NCI-H748 treated with DMSO at 0.1 percent for 48 hours (cell line): ENCODE data around the gene RYR2.
"Not testable (repeated sequence)": the region's sequence is repeated elsewhere in the genome, so short reads cannot be mapped to it uniquely, and the experiment has no call there.

Experiments used
- DNase-seq: peaks from one replicate; lab custom pipeline; 2025; lab: John Stamatoyannopoulos, UW

The RYR2 gene

DNA sequence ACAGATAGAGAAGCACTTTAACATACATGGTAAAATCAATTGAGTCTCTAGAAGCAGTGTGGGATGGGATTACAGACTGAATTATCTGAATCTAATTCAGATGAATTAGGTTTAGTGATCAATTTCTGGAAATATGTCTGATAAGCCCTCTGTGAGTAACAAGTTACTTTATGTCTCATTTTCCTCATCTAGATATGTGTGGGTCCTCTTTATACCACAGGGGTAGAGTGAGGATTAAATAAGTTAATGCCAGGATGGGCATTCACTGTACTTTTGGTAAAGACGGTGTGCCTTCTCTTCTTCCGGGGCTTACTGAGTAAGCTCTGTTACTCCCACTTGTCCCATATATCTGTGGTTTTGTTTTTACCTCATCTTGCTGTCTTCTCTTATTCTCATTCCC is 225.8 kb downstream of the RYR2 start:
- no peak for DNase-seq

DNA sequence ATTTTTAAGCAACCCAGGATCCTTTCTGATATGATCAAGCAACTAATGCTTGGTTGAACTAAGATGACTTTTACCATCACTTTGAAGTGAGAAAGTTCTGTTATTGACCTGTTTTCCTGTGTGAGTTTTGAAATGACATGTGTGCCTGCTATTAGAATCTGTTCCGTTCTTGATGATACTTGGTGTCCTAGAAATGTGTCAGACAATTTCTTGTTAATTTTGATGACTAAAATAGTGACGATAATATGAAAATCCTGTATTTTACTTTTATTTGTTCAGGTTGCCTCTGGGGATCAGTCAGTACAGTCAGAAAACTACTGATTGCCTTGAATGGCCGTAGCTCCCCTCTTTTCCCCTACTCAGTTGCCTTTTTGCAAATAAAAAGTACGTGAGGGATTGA is 228.0 kb downstream of the RYR2 start:
- no peak for DNase-seq

DNA sequence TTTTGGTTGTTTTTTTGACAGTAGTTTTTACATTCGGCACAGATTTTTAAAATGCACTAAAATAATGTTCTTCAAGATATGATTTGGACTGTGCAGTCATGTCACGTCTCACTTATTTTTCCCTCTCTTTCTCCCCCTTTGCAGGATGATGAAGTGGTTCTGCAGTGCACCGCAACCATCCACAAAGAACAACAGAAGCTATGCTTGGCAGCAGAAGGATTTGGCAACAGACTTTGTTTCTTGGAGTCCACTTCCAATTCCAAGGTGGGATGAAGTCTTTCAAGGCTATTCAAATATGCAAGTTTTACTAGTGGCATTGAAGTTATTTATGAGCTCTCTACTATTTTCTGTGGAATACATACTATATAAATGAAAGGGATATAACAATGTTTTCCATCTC is 228.4 kb downstream of the RYR2 start:
- no peak for DNase-seq

DNA sequence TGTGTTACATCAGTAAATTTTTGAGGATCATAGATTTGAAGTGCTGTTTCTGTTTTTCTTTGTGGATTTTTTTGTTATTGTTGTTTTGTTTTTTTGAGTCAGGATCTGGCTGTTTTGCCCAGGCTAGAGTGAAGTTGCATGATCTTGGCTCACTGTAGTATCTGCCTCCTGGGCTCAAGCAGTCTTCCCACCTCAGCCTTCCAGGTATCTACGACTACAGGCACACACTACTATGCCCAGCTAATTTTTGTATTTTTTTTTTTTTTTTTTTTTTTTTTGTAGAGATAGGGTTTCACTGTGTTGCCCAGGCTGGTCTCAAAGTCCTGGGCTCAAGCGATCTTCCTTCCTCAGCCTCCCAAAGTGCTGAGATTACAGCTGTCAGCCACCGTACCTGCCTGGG is 236.0 kb downstream of the RYR2 start:
- DNase-seq = not testable (repeated sequence)

DNA sequence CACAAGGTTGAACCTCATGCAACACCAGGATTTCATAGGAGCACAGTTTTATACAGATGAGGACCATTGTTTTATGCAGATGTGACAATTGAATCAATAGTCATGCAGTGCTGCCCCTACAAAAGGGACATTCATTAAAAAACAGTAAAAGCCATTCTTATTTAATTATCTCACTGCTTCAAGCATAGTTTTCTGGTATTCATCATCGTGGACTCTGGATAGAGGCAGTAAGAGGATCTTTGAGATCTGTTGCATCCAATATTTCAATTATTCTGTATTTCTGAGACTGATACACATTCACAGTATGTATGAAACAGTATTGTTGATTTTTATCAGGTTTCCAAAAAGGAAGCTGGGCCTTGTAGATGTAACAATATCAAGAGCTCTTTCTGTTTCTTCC is 237.6 kb downstream of the RYR2 start:
- DNase-seq = no peak

DNA sequence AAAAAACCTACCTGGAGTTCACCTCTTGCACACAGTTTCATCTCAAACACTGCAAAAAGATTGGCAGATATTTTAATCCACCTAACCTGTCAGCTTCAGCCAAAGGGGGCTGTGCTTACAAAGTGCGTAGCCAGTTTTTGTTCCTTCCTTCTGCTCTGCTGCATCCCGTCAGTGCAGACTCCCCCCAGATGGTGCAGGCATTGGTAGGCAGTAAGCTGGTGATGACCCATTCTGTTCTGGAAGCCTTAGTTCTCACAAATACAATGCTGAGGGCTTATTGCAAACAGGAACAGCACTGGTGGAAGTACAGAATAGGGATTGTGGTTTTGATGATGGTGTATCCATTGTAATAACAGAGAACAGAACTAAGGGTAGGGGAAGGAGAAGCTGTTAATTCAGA is 239.5 kb downstream of the RYR2 start:
- DNase-seq = no peak

DNA sequence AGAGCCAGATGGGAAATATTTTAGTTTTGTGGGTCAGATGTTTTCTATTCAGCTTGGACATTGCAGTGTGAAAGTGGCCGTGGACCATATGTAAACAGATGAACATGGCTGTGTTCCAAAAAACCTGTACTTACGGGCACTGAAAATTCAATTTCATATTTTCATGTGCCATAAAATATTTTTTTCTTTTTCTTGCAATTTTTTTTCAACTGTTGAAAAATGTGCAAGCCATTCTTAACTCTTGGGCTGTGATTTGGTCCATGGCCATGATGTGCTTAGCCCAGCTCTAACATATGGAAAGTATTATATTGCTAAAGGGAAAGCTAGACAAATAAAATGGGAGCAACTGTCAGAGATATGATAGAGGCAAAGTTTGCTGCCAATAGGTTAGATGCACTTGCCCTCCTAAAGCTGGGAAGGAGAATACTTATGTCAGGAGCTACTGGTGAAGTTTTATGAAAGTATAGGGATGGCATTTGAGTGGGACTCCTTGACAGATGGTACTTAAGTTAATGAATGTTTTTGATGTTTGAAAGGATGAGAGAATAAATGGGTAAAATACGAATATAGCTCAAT is 240.3 kb downstream of the RYR2 start:
- no peak for DNase-seq

DNA sequence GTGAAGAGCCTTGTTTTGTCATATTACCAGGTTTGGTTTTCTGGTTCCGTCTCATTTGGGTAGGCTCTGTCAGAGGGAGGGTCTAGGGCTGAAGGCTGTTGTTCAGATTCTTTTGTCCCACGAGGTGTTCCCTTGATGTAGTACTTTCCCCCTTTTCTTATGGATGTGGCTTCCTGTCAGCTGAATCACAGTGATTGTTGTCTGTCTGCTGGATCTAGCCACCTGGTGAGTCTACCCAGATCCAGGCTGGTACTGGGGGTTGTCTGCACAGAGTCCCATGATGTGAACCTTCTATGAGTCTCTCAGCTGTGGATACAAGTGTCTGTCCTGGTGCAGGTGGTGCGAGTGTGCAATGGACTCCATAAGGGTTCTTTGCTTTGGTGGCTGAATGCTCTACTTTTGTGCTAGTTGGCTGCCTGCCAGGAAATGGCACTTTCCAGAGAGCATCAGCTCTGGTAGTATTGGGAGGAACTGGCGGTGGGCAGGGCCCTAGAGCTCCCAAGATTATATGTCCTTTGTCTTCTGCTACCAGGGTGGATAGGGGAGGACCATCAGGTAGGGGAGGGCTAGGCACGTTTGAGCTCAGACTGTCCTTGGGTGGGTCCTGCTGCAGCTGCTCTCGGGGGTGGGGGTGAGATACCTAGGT is 246.0 kb downstream of the RYR2 start:
- peak; percentile 8 for DNase-seq

DNA sequence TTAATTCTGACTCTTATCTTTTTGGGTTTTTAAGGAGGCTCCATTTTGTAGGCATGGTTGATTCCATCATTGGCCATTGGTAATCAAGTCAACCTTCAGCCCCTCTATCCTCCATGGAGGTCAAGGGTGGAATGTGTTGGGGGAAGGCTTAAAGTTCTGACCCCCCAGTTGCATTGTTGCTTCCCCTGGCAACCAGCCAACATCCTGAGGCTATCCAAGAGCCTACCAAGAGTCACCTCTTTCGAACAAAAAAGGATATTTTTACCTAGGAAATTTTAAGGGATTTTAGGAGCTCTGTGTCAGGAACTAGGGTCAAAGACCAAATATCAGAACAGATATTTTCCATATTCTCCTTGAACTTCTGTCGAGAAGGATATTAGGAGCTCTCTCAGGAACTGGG is 251.8 kb downstream of the RYR2 start:
- DNase-seq = no peak

DNA sequence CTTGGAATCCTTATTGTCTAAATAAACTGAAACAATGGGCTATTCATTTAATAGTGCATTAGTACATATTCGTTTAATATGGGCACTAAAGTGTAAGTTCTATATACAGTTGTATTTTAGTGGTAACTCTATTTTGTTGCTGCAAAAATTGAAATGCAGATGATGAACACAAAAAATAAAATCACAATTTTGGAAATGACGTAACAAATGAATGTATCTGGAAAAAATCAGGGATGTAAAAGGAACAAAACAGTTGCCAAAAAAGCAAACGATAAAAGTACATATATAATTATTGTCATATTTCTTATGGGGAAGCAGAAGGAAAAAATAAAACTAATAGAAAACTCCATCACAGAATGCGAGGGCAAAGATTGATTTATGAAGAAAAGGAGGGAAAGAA is 254.9 kb downstream of the RYR2 start:
- DNase-seq = no peak

DNA sequence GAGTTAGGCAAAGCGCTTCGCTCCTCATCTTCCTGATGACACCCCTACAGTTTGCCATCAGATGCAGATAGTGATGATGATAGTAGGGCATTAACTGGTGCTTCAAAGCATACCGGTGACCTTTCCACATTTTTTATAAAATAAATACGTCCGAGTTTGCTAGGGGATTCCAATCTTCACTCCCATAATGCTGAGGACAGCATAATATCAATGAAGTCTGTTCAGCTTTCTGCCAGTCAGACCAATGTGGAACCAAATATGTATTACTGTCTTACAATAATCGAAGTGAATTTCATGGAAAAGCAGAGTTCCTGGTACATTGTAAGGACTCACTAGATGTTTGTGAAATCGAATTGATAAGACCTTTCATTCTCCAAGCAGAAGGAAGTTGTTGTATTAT is 258.7 kb downstream of the RYR2 start:
- no peak for DNase-seq

DNA sequence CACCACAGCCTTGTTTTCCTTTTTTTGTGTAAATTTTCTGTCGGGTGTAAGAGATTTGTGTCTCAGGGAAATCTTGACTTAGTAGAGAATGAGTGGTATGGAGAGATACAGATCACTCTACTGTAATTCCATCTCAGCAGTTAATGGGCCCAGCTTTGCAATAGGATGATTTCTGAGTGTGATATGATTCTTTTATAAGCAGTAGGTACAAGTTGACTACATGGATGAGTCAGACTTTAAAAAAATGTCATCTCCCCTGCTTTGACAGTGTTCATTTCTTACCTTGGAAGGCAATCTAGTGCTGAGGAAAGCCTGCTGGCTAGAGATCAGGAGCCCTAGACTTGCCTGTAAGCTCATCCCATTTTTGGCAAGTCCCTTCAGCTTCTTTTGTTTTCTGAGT is 261.9 kb downstream of the RYR2 start:
- DNase-seq = no peak

DNA sequence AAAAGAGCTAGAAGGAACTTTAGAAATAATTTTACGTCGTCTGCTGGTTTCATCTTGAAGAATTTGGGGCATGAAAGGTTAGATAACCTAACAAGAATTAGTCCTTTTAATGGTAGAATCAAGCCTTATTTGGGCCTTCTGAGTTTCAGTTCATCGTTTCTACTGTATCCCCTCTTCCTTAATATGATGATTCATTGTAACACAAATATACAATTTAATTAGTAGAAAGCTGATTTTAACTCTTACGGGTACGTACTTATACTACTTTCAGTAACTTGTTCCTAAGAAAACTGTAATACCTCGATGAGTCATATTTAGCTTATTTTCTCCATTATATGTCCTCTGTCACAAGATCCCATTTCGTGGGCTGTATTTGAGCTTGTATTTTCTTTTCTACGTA is 264.7 kb downstream of the RYR2 start:
- no peak for DNase-seq

DNA sequence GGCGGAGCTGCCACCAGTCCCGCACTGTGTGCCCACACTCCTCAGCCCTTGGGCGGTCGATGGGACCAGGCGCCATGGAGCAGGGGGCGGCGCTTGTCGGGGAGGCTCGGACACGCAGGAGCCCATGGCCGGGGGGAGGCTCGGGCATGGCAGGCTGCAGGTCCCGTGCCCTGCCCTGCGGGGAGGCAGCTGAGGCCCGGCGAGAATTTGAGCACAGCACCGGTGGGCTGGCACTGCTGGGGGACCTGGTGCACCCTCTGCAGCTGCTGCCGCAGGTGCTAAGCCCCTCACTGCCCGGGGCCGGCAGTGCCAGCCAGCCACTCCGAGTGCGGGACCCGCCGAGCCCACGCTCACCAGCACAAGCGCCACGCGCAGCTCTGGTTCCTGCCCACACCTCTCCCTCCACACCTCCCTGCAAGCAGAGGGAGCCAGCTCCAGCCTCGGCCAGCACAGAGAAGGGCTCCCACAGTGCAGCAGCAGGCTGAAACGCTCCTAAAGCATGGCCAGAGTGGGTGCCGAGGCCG is 267.7 kb downstream of the RYR2 start:
- no peak for DNase-seq

DNA sequence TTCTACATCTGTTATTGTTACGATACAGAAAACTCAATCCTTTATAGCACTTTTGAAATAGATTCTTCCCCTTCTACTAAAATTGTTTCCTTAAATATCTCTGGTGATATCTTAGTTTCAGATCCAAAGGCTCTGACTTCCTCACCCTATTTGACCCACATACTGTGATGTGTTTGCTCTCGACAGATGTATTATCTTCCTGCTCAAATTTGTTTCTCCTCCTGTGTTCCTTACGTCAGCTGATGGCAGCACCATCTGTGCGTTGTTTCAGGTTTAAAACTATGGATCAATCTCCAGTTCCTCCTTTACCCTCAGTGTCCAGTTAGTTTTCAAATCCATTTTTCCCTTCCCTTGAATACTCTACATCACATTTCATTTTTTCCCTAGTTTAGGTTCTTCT is 274.4 kb downstream of the RYR2 start:
- DNase-seq = no peak

DNA sequence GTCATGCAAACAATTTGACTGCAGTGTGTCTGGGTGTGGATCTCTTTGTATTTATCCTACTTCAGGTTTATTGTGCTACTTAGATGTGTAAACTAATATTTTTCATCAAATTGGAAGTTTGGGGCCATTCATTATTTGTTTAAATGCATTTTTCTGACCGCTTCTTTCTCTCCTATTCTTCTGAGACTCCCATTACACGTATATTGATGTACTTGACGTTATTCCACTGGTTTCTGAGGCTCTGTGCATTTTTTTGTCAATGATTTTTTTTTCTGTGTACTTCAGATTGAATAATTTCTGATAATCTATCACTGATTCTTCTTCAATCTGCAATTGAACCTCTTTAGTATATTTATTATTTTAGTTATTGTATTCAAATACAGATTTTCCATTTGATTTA is 276.8 kb downstream of the RYR2 start:
- DNase-seq = no peak

DNA sequence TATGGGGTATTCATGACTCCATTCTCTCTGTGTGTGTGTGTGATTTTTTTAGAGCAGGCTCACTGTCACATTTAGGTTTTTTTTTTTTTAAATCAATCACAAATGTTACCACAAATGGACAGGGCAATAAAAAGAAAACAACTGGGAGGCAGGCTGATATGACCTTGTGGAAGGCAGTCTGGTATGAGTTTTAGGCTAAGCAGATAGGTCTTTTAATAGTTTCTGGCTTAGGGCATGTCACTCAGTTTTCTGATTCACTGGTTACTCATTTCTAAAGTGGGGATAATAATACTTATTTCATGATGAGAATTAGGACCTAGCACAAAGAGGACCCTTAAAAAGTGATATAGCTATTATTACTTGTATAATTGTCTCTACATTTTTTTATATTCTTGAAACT is 278.9 kb downstream of the RYR2 start:
- DNase-seq = no peak

DNA sequence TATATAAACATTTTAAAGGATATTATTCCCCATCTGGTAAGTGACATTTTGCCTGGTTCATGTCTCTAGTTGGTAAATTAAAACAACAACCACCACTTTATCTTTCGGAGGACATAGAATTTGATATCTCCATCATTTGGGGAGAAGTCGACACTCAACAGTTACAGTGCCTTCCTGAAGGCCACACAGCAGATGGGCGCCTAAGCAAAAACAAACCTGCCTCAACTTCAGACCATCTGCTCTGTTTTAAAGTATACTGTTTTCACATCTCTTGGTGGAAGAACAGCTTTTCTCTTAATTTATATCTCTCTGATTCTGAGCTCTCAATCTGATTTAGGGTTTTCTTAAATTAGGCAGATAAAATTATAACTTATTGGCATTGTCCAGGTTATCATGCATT is 282.2 kb downstream of the RYR2 start:
- no peak for DNase-seq

DNA sequence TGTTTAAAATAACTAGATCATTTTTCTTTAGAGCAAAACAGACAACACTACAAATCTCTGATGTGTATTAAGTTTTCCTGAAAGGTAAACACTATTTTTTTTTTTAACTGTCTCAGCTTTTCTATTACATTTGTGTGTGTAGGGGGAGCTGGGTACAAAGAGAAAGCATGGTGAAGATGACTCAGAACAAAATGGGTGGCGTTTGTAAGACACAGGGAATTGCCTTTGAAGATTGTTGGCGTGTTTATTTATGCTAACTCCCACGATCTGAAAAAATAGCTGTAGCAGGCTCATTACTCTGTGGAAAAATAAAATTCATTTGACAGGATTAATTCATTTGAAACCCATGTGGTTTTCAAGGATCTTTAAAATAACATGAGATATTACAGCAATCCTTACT is 285.1 kb downstream of the RYR2 start:
- no peak for DNase-seq

DNA sequence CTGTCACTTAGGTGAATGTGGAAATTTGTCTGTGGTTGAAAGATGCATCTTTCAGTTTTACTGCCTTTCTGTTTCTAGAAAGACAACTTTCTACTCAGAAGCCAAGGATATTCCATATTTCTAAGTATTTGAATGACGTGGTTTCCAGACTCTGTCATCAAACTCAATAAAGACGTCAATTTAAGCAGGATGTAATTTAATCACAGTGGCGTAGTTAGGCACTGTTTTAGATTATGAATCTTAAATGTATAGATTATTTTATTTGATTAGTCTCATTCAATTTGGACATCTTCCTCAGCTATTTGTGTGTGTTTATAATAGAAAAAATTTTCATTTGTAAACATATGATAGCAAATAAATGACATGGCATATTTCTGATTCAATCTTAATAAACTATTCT is 298.9 kb downstream of the RYR2 start:
- no peak for DNase-seq

DNA sequence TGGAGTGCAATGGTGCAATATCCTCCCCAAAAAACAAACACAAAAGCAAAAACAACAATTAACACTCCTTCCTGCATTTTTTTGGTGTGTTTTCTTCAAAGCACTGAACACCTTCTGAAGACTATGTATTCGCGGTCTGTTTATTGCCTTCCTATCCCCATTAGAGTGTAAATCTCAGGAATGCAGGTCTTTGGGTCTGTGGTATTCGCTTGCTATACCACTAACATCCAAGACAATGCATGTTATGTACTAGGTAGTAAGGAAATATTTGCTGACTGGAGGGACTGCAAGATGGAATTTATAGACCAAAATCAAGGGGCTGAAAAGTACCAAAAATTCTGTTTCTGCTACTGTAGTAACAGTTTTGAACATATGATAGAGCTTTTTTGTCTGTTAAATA is 299.4 kb downstream of the RYR2 start:
- DNase-seq = no peak

DNA sequence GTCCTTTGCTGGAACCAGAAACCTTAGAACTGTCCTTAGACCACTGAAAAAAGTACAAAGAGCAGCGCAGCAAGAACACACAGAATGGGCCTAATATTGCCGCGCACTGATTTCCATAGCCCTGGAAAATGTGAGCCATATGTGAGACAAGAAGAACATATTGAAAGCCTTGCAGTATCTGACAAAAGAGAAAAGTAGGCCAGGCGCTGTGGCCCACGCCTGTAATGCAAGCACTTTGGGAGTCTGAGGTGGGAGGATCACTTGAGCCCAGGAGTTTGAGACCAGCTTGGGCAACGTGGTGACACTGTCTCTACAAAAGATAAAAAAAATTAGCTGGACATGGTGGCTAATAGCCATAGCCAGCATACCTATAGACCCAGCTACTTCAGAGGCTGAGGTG is 300.7 kb downstream of the RYR2 start:
- no peak for DNase-seq

DNA sequence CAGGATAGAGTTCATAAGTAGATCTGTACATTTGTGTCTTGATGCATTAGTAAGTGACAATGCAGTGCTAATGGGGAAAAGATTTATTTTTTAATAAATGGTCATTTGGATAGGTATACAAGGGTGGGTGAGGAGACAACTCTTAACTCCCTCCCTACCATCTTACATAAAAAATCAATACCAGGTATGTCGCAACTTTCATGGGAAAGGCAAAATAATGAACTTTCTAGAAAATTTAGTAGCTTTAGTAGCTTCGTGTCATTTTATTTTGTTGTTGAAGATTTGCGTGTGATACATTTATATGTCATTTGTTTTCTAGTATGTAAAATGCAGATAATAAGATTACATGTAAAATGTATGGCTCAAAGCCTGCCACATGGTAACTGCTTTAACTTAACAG is 310.8 kb downstream of the RYR2 start:
- DNase-seq = no peak

DNA sequence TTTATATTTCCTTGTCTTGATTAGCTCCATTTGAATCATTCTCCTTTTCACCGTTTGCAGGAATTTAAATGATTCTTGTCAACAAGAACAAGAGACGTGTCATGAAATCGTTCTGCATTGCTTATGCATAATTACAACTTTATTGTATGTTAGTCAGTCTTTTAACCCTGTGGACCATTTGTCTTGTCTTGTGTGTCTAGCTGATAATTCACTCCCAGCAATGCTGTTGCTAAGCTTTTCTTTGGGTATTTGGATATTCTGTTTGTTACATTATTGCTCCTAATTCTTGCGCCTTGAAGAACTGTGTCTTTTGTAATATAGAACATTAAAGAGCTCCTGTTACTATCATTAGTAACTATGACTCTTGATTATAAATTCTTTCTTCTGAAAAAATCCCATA is 311.9 kb downstream of the RYR2 start:
- DNase-seq = no peak
